Stomach (tissue), 4 donors: ENCODE data around the gene FABP6.

ENCODE experiments used
- POLR2A ChIP-seq, 4 donors: fragments of 450-650 bp; IDR thresholded peaks; one replicate each; pipeline ENCODE4 v1.6.1; 2016; ENCODE audit warnings: antibody characterized with exemption in 4 of 4, control low read depth in 2 of 4, mild to moderate bottlenecking in 1 of 4, moderate library complexity in 1 of 4
- POLR2AphosphoS5 ChIP-seq, 3 donors: sonication (generic); formaldehyde crosslinking; IDR thresholded peaks; one replicate each; pipeline ENCODE4 v1.6.1; 2016; ENCODE audit warnings: antibody characterized with exemption in 3 of 3
- TF ChIP-seq, protein P1 (sequence below), 7 experiments: fragments of 450-650 bp in 4 of 7; fragments of 200-600 bp in 3 of 7; sonication (generic) in 3 of 7; IDR thresholded peaks; one replicate each; pipeline ENCODE4 v1.5.1; 2016 to 2019; ENCODE audit warnings: antibody characterized with exemption in 7 of 7, control low read depth in 2 of 7, mild to moderate bottlenecking in 1 of 7

DNA sequence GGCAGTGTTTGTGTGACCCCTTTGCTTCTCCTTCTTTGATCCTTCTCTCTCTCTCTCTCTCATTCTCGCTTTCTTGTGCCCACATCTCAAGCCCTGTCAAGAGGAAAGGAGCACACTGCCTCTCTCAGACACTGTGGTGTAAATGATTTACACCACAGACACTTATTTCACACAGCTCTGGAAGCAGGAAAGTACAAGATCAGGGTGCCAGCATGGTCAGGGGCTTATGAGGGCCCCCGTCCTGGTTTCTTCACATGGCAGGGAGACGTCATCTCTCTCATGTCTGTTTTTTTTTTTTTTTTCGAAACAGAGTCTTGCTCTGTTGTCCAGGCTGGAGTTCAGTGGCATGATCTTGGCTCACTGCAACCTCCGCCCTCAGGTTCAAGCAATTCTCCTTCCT is 6.4 kb downstream of the FABP6 start:
- TF ChIP-seq, protein P1, sequence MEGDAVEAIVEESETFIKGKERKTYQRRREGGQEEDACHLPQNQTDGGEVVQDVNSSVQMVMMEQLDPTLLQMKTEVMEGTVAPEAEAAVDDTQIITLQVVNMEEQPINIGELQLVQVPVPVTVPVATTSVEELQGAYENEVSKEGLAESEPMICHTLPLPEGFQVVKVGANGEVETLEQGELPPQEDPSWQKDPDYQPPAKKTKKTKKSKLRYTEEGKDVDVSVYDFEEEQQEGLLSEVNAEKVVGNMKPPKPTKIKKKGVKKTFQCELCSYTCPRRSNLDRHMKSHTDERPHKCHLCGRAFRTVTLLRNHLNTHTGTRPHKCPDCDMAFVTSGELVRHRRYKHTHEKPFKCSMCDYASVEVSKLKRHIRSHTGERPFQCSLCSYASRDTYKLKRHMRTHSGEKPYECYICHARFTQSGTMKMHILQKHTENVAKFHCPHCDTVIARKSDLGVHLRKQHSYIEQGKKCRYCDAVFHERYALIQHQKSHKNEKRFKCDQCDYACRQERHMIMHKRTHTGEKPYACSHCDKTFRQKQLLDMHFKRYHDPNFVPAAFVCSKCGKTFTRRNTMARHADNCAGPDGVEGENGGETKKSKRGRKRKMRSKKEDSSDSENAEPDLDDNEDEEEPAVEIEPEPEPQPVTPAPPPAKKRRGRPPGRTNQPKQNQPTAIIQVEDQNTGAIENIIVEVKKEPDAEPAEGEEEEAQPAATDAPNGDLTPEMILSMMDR (IDR thresholded peaks at IDR 0.05), result no peak
- no peak for TF ChIP-seq POLR2A (IDR thresholded peaks at IDR 0.05)
- no peak for TF ChIP-seq POLR2AphosphoS5 (IDR thresholded peaks at IDR 0.05)
